ENCODE results near the gene HORMAD1. TPM values are rescaled to one million over a fixed set of nuclear protein-coding genes. Genes with fewer than 3 reads are reported as not detected.

The HORMAD1 gene
- total and polyA plus RNA-seq, 4 donors, result 0.17 to 1.2 (median 0.51) TPM

- H3K36me3 ChIP-seq (ENCODE audit: control insufficient read depth in 4 of 4, insufficient read depth in 4 of 4, low read length in 4 of 4), result peaks cover 0 to 4% (median 0%) of the 10 kb centered on the region in 4 donors
- WGBS, 2 donors, result 50 to 67% methylated on average over 3 of the region's 3 CpGs
- H3K27me3 ChIP-seq (ENCODE audit: control insufficient read depth in 3 of 3, insufficient read depth in 3 of 3, low read length in 2 of 3), result no peaks in the 10 kb centered on the region
- peaks cover 0 to 7% (median 3%) of the 10 kb centered on the region in 5 donors for H3K4me1 ChIP-seq (ENCODE audit: control insufficient read depth in 5 of 5, insufficient read depth in 5 of 5, low read length in 5 of 5)
- ATAC-seq (ENCODE audit: insufficient read depth, low FRiP score), result no peak
- H3K9ac ChIP-seq (ENCODE audit: insufficient read depth in 1 of 2, low read length in 2 of 2), result no peak overlapping the region
- H3K9me3 ChIP-seq (ENCODE audit: control insufficient read depth in 4 of 4, insufficient read depth in 3 of 4, low read length in 3 of 4), result no peaks in the 10 kb centered on the region
- H3K27ac ChIP-seq (ENCODE audit: low read depth in 1 of 2, low read length in 1 of 2), result no peak overlapping the region
- DNase-seq, result no peak
- no peak overlapping the region for H3K4me3 ChIP-seq
- no peak for TF ChIP-seq CTCF (IDR thresholded peaks at IDR 0.05; ENCODE audit: control extremely low read depth, extremely low read depth)
These were observed 39.3 kb upstream of the HORMAD1 start for GRCh38 chr1:150760013-150760412.

GRCh38 chr1:150753416-150753815 lies 32.7 kb upstream of the HORMAD1 start:
- Histone ChIP-seq H3K4me1 (ENCODE audit: control insufficient read depth in 5 of 5, insufficient read depth in 5 of 5, low read length in 5 of 5) (peaks cover 0 to 1% (median 0%) of the 10 kb centered on the region in 5 donors), H3K9me3 (ENCODE audit: control insufficient read depth in 4 of 4, insufficient read depth in 3 of 4, low read length in 3 of 4) (no peaks in the 10 kb centered on the region), H3K27me3 (ENCODE audit: control insufficient read depth in 3 of 3, insufficient read depth in 3 of 3, low read length in 2 of 3) (no peaks in the 10 kb centered on the region), H3K36me3 (ENCODE audit: control insufficient read depth in 4 of 4, insufficient read depth in 4 of 4, low read length in 4 of 4) (peaks cover 0 to 14% (median 0%) of the 10 kb centered on the region in 4 donors), H3K9ac (ENCODE audit: insufficient read depth in 1 of 2, low read length in 2 of 2) (no peak overlapping the region), H3K27ac (ENCODE audit: low read depth in 1 of 2, low read length in 1 of 2) (no peak overlapping the region), H3K4me3 (no peak overlapping the region)
- WGBS, 2 donors, result 66 to 91% methylated on average over 2 of the region's 2 CpGs
- ATAC-seq (ENCODE audit: insufficient read depth, low FRiP score) (no peak), DNase-seq (no peak)
- TF ChIP-seq CTCF (IDR thresholded peaks at IDR 0.05; ENCODE audit: control extremely low read depth, extremely low read depth), result no peak

GRCh38 chr1:150751443-150751842 lies 30.7 kb upstream of the HORMAD1 start:
- peak; percentile 34 for ATAC-seq (ENCODE audit: insufficient read depth, low FRiP score)
- WGBS, 2 donors, result 74 to 86% methylated on average over 5 to 6 of the region's 6 CpGs
- no peak overlapping the region for H3K9ac ChIP-seq (ENCODE audit: insufficient read depth in 1 of 2, low read length in 2 of 2)
- H3K9me3 ChIP-seq (ENCODE audit: control insufficient read depth in 4 of 4, insufficient read depth in 3 of 4, low read length in 3 of 4), result no peaks in the 10 kb centered on the region
- no peaks in the 10 kb centered on the region for H3K27me3 ChIP-seq (ENCODE audit: control insufficient read depth in 3 of 3, insufficient read depth in 3 of 3, low read length in 2 of 3)
- H3K36me3 ChIP-seq (ENCODE audit: control insufficient read depth in 4 of 4, insufficient read depth in 4 of 4, low read length in 4 of 4), result peaks cover 0 to 13% (median 0%) of the 10 kb centered on the region in 4 donors
- H3K4me1 ChIP-seq (ENCODE audit: control insufficient read depth in 5 of 5, insufficient read depth in 5 of 5, low read length in 5 of 5), result peaks cover 0 to 1% (median 0%) of the 10 kb centered on the region in 5 donors
- no peak overlapping the region for H3K27ac ChIP-seq (ENCODE audit: low read depth in 1 of 2, low read length in 1 of 2)
- H3K4me3 ChIP-seq, result no peak overlapping the region
- TF ChIP-seq CTCF (IDR thresholded peaks at IDR 0.05; ENCODE audit: control extremely low read depth, extremely low read depth), result no peak
- DNase-seq, result no peak

- no peak for TF ChIP-seq CTCF (IDR thresholded peaks at IDR 0.05; ENCODE audit: control extremely low read depth, extremely low read depth)
- no peak overlapping the region for H3K4me3 ChIP-seq
- no peak for DNase-seq
- no peak for ATAC-seq (ENCODE audit: insufficient read depth, low FRiP score)
- WGBS, 2 donors, result 93% methylated on average over 8 of the region's 8 CpGs
- no peak overlapping the region for H3K27ac ChIP-seq (ENCODE audit: low read depth in 1 of 2, low read length in 1 of 2)
- no peak overlapping the region for H3K9ac ChIP-seq (ENCODE audit: insufficient read depth in 1 of 2, low read length in 2 of 2)
- H3K36me3 ChIP-seq (ENCODE audit: control insufficient read depth in 4 of 4, insufficient read depth in 4 of 4, low read length in 4 of 4), result peaks cover 0 to 12% (median 0%) of the 10 kb centered on the region in 4 donors
- H3K4me1 ChIP-seq (ENCODE audit: control insufficient read depth in 5 of 5, insufficient read depth in 5 of 5, low read length in 5 of 5), result peaks cover 0 to 1% (median 0%) of the 10 kb centered on the region in 5 donors
- no peaks in the 10 kb centered on the region for H3K9me3 ChIP-seq (ENCODE audit: control insufficient read depth in 4 of 4, insufficient read depth in 3 of 4, low read length in 3 of 4)
- H3K27me3 ChIP-seq (ENCODE audit: control insufficient read depth in 3 of 3, insufficient read depth in 3 of 3, low read length in 2 of 3), result no peaks in the 10 kb centered on the region
These were observed 29.1 kb upstream of the HORMAD1 start for GRCh38 chr1:150749720-150750311.

All from lung (tissue), 12 donors.